SU-DHL-6 (cell line): ENCODE measurements around the gene ACP2.

Experiments used
- H2AFZ ChIP-seq: fragments of 200-600 bp; sonication (generic); 2 replicates; pipeline ENCODE4 v1.6.1; 2014; ENCODE audit warnings: low read depth, mild to moderate bottlenecking, moderate library complexity, mixed read lengths, antibody characterized with exemption, low read length; ENCODE audit not compliant: severe bottlenecking
- H3F3A ChIP-seq: fragments of 200-600 bp; shearing (Covaris generic); 2 replicates; pipeline ENCODE4 v1.6.0; 2016; ENCODE audit warnings: antibody characterized with exemption, mild to moderate bottlenecking; ENCODE audit not compliant: insufficient read depth
- H3K27ac ChIP-seq: fragments of 200-600 bp; sonication (generic); 2 replicates; pipeline ENCODE4 v1.5.1; 2016; ENCODE audit warnings: low read depth, mild to moderate bottlenecking, low read length, moderate library complexity, mixed read lengths
- H3K27me3 ChIP-seq: fragments of 200-600 bp; sonication (generic), shearing (Covaris generic); 2 replicates; pipeline ENCODE4 v1.6.0; 2014; ENCODE audit warnings: mild to moderate bottlenecking, low read length
- H3K36me3 ChIP-seq: fragments of 200-600 bp; sonication (generic); 2 replicates; pipeline ENCODE4 v1.6.1; 2014; ENCODE audit warnings: mild to moderate bottlenecking, low read length, mixed read lengths
- H3K4me2 ChIP-seq: fragments of 300-600, 200-600 bp; shearing (Covaris generic), sonication (generic); 2 replicates; pipeline ENCODE4 v1.6.0; 2014; ENCODE audit warnings: low read length, low read depth, mild to moderate bottlenecking; ENCODE audit not compliant: poor library complexity, severe bottlenecking
- H3K4me3 ChIP-seq: fragments of 200-600 bp; sonication (generic); 2 replicates; pipeline ENCODE4 v1.5.1; 2014; ENCODE audit warnings: antibody characterized with exemption, low read length, mild to moderate bottlenecking, mixed read lengths; ENCODE audit not compliant: insufficient read depth, poor library complexity, severe bottlenecking
- H3K79me2 ChIP-seq: fragments of 200-600 bp; sonication (generic); 2 replicates; pipeline ENCODE4 v1.6.1; 2014; ENCODE audit warnings: mild to moderate bottlenecking, low read length, moderate library complexity; ENCODE audit not compliant: insufficient read depth
- H3K9ac ChIP-seq: fragments of 200-600 bp; sonication (generic); 2 replicates; pipeline ENCODE4 v1.7.0; 2014; ENCODE audit warnings: mild to moderate bottlenecking, low read length
- H3K9me2 ChIP-seq: fragments of 200-600 bp; sonication (generic); replicated peaks from 2 replicates; pipeline ENCODE4 v1.6.1; 2014; ENCODE audit warnings: low read length; ENCODE audit not compliant: insufficient read depth
- H3K9me3 ChIP-seq: fragments of 200-600 bp; sonication (generic); 2 replicates; pipeline ENCODE4 v1.6.1; 2014; ENCODE audit warnings: low read length, mixed read lengths; ENCODE audit not compliant: insufficient read depth
- H4K20me1 ChIP-seq: fragments of 200-600 bp; sonication (generic); 2 replicates; pipeline ENCODE4 v1.6.1; 2014; ENCODE audit warnings: low read depth, mild to moderate bottlenecking, antibody characterized with exemption, low read length, moderate library complexity, mixed read lengths
- EZH2phosphoT487 ChIP-seq: fragments of 200-600 bp; sonication (generic), shearing (Covaris generic); conservative IDR thresholded peaks from 2 replicates; pipeline ENCODE4 v1.6.1; 2018; ENCODE audit warnings: mild to moderate bottlenecking, antibody characterized with exemption, low read length, moderate library complexity, mixed read lengths
- TF ChIP-seq, protein P1 (sequence below): fragments of 200-600 bp; sonication (generic); IDR thresholded peaks from one replicate; pipeline ENCODE4 v1.5.1; 2017; ENCODE audit warnings: antibody characterized with exemption, mild to moderate bottlenecking, low read length, moderate library complexity; ENCODE audit not compliant: insufficient read depth, poor library complexity, severe bottlenecking

ACP2 gene

DNA sequence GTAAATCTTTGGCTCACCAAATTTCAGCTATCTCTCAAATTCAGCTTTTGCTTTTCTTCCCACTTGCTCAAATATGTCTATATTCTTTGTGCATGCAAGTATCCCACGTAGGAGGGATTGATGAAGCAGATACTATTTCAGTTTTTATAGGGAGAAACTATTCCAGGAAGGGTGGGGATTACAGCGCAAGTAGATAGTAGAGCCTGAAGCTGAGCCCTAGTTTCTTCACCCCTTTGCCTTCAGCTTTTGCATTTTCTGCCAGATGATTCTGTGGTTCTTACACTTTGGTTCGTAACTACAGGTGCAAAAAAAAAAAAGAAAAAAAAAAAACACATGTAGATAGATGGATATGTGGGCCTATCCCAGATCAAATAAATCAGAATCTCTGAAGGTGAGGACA is 3.1 kb upstream of the ACP2 start:
- Histone ChIP-seq H3K27me3 (no peaks in the 10 kb centered on the region), H2AFZ (no peak overlapping the region), H3K9me3 (no peaks in the 10 kb centered on the region), H3K36me3 (no peaks in the 10 kb centered on the region), H3K79me2 (peaks cover 20% of the 10 kb centered on the region), H3K9ac (no peak overlapping the region), H3K4me2 (no peak overlapping the region), H3K4me3 (no peak overlapping the region), H3K9me2 (no peaks in the 10 kb centered on the region), H3K27ac (no peak overlapping the region), H3F3A (0 out of 2 replicates have a peak, but pooled peaks cover 3% of the 10 kb centered on the region), H4K20me1 (no peaks in the 10 kb centered on the region)
- TF ChIP-seq EZH2phosphoT487: no peak
- TF ChIP-seq, protein P1, sequence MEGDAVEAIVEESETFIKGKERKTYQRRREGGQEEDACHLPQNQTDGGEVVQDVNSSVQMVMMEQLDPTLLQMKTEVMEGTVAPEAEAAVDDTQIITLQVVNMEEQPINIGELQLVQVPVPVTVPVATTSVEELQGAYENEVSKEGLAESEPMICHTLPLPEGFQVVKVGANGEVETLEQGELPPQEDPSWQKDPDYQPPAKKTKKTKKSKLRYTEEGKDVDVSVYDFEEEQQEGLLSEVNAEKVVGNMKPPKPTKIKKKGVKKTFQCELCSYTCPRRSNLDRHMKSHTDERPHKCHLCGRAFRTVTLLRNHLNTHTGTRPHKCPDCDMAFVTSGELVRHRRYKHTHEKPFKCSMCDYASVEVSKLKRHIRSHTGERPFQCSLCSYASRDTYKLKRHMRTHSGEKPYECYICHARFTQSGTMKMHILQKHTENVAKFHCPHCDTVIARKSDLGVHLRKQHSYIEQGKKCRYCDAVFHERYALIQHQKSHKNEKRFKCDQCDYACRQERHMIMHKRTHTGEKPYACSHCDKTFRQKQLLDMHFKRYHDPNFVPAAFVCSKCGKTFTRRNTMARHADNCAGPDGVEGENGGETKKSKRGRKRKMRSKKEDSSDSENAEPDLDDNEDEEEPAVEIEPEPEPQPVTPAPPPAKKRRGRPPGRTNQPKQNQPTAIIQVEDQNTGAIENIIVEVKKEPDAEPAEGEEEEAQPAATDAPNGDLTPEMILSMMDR: no peak

- Histone ChIP-seq H4K20me1 (no peaks in the 10 kb centered on the region), H3K4me2 (peak overlapping the region; percentile 92), H3K9me2 (no peaks in the 10 kb centered on the region), H3K79me2 (peaks cover 20% of the 10 kb centered on the region), H3K36me3 (no peaks in the 10 kb centered on the region), H3K9ac (peak overlapping the region; percentile 86), H3K9me3 (no peaks in the 10 kb centered on the region), H2AFZ (peak overlapping the region; percentile 89), H3F3A (0 out of 2 replicates have a peak, but pooled peaks cover 3% of the 10 kb centered on the region), H3K27ac (0 out of 2 replicates have a peak overlapping the region, but pooled peaks have one; percentile 70), H3K27me3 (no peaks in the 10 kb centered on the region), H3K4me3 (peak overlapping the region; percentile 75)
- TF ChIP-seq, protein P1: no peak
- no peak for TF ChIP-seq EZH2phosphoT487
Observed at GRCh38 chr11:47249378-47249715, 733 bp upstream of the ACP2 start.

DNA sequence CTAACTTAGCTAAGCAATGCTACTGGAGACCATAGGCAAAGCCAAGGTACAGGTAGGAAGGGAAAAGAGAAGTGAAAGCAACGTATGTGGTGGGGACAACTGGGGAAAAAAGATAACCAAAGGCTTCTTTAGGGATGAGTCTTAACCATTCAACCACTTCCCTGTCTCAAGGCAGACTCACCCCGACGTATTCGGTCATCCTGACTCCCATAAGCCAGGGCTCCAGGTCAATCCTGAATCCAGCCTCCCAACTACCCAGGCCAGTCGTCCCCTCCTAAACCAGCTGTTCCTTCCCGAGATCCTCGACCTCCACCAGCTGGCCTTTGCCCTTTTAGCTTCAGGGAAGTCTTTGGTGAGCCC is 330 bp downstream of the ACP2 start:
- 0 out of 2 replicates have a peak, but pooled peaks cover 3% of the 10 kb centered on the region for H3F3A ChIP-seq
- no peaks in the 10 kb centered on the region for H3K27me3 ChIP-seq

More for the DNA sequence above, 330 bp downstream of the ACP2 start:
- Histone ChIP-seq H3K9me2 (no peaks in the 10 kb centered on the region), H3K36me3 (no peaks in the 10 kb centered on the region), H3K27ac (peak overlapping the region; percentile 70), H4K20me1 (no peaks in the 10 kb centered on the region), H2AFZ (peak overlapping the region; percentile 89), H3K9me3 (no peaks in the 10 kb centered on the region), H3K79me2 (peaks cover 20% of the 10 kb centered on the region), H3K4me2 (peak overlapping the region; percentile 92), H3K9ac (peak overlapping the region; percentile 86), H3K4me3 (peak overlapping the region; percentile 75)
- TF ChIP-seq EZH2phosphoT487: no peak
- TF ChIP-seq, protein P1: no peak
